H9 (cell line): Measurements from ENCODE around the gene NFIX. TPM values are rescaled to one million over a fixed set of nuclear protein-coding genes. Genes with fewer than 3 reads are reported as not detected.

Source experiments
- DNase-seq: peaks from one replicate; pipeline ENCODE4 v3.0.0-alpha.2; 2017
- H2AFZ ChIP-seq: one replicate; pipeline ENCODE4 v1.6.1; 2013; ENCODE audit warnings: mild to moderate bottlenecking, low read length, control low read depth, moderate library complexity
- H2AK5ac ChIP-seq: 2 replicates; pipeline ENCODE4 v1.6.1; 2013; ENCODE audit warnings: low read length, control low read depth, mixed read lengths; ENCODE audit not compliant: insufficient read length
- H2BK120ac ChIP-seq: one replicate; pipeline ENCODE4 v1.6.1; 2013; ENCODE audit warnings: low read depth, mild to moderate bottlenecking, low read length, control low read depth, inconsistent platforms; ENCODE audit not compliant: poor library complexity, severe bottlenecking
- H2BK12ac ChIP-seq: 2 replicates; pipeline ENCODE4 v1.6.1; 2013; ENCODE audit warnings: low read length, control low read depth, mixed read lengths, low read depth; ENCODE audit not compliant: insufficient read length
- H2BK15ac ChIP-seq: 2 replicates; pipeline ENCODE4 v1.6.1; 2013; ENCODE audit warnings: low read depth, low read length, control low read depth
- H2BK20ac ChIP-seq: one replicate; pipeline ENCODE4 v1.6.1; 2013; ENCODE audit warnings: low read depth, mild to moderate bottlenecking, low read length, control low read depth, inconsistent platforms; ENCODE audit not compliant: poor library complexity, severe bottlenecking
- H2BK5ac ChIP-seq: 2 replicates; pipeline ENCODE4 v1.6.1; 2013; ENCODE audit warnings: low read length, control low read depth, mixed read lengths; ENCODE audit not compliant: insufficient read length
- H3K14ac ChIP-seq: 2 replicates; pipeline ENCODE4 v1.6.1; 2013; ENCODE audit warnings: low read length, control low read depth; ENCODE audit not compliant: insufficient read depth
- H3K18ac ChIP-seq: 2 replicates; pipeline ENCODE4 v1.6.1; 2013; ENCODE audit warnings: low read depth, mild to moderate bottlenecking, mixed read lengths, low read length, control low read depth; ENCODE audit not compliant: insufficient read length
- H3K23ac ChIP-seq: 2 replicates; pipeline ENCODE4 v1.6.1; 2013; ENCODE audit warnings: low read length, control low read depth, mixed read lengths, low read depth; ENCODE audit not compliant: insufficient read length
- H3K23me2 ChIP-seq: 2 replicates; pipeline ENCODE4 v1.6.1; 2013; ENCODE audit warnings: low read depth, mild to moderate bottlenecking, mixed read lengths, low read length, control low read depth; ENCODE audit not compliant: insufficient read length, poor library complexity, severe bottlenecking
- H3K27ac ChIP-seq: 2 replicates; pipeline ENCODE4 v1.5.1; 2013; ENCODE audit warnings: low read length, control low read depth, mixed read lengths, low read depth; ENCODE audit not compliant: insufficient read length
- H3K27me3 ChIP-seq: 2 replicates; pipeline ENCODE4 v1.6.1; 2013; ENCODE audit warnings: low read length, control low read depth, inconsistent platforms; ENCODE audit not compliant: insufficient read depth
- H3K4ac ChIP-seq: 2 replicates; pipeline ENCODE4 v1.6.1; 2013; ENCODE audit warnings: low read depth, mild to moderate bottlenecking, control low read depth, inconsistent platforms, low read length, moderate library complexity
- H3K4me1 ChIP-seq: 2 replicates; pipeline ENCODE4 v1.6.1; 2013; ENCODE audit warnings: low read length, control low read depth, inconsistent platforms; ENCODE audit not compliant: insufficient read depth
- H3K4me2 ChIP-seq: 2 replicates; pipeline ENCODE4 v1.6.1; 2013; ENCODE audit warnings: low read length, control low read depth, mixed read lengths; ENCODE audit not compliant: insufficient read length, insufficient read depth
- H3K56ac ChIP-seq: 2 replicates; pipeline ENCODE4 v1.6.1; 2013; ENCODE audit warnings: low read depth, mild to moderate bottlenecking, mixed read lengths, low read length, control low read depth; ENCODE audit not compliant: insufficient read length
- H3K79me1 ChIP-seq: 2 replicates; pipeline ENCODE4 v1.6.1; 2013; ENCODE audit warnings: low read depth, mild to moderate bottlenecking, moderate library complexity, low read length, control low read depth, inconsistent platforms; ENCODE audit not compliant: insufficient read depth, poor library complexity, severe bottlenecking
- H3K79me2 ChIP-seq: 2 replicates; pipeline ENCODE4 v1.6.1; 2013; ENCODE audit warnings: low read length, control low read depth, inconsistent platforms; ENCODE audit not compliant: insufficient read depth
- H3K9ac ChIP-seq: 2 replicates; pipeline ENCODE4 v1.6.1; 2013; ENCODE audit warnings: low read length, control low read depth, mixed read lengths; ENCODE audit not compliant: insufficient read length; ENCODE audit errors: extremely low read depth
- H3K9me3 ChIP-seq: one replicate; pipeline ENCODE4 v1.6.1; 2013; ENCODE audit warnings: low read depth, low read length, inconsistent platforms; ENCODE audit not compliant: control insufficient read depth
- H3T11ph ChIP-seq: one replicate; pipeline ENCODE4 v1.6.1; 2013; ENCODE audit warnings: mild to moderate bottlenecking, low read length, control low read depth, inconsistent platforms
- H4K20me1 ChIP-seq: one replicate; pipeline ENCODE4 v1.6.1; 2013; ENCODE audit not compliant: control insufficient read depth, insufficient read length, insufficient read depth
- H4K5ac ChIP-seq: 2 replicates; pipeline ENCODE4 v1.6.1; 2013; ENCODE audit warnings: low read depth, mild to moderate bottlenecking, mixed read lengths, low read length, control low read depth; ENCODE audit not compliant: insufficient read length
- H4K8ac ChIP-seq: replicated peaks from 2 replicates; pipeline ENCODE4 v1.6.1; 2013; ENCODE audit warnings: low read length, control low read depth, mixed read lengths, low read depth; ENCODE audit not compliant: insufficient read length
- H4K91ac ChIP-seq: 2 replicates; pipeline ENCODE4 v1.6.1; 2013; ENCODE audit warnings: low read depth, mild to moderate bottlenecking, moderate library complexity, mixed read lengths, low read length, control low read depth; ENCODE audit not compliant: insufficient read length
- H3K27ac Mint-ChIP-seq, 3 experiments: 2 replicates in 2 of 3; 3 replicates in 1 of 3; pipeline ENCODE4 v1.8.0; 2020 to 2021; ENCODE audit warnings: mixed read lengths in 3 of 3, mild to moderate bottlenecking in 1 of 3, moderate library complexity in 1 of 3
- H3K27me3 Mint-ChIP-seq: 2 replicates; pipeline ENCODE4 v1.8.0; 2021; ENCODE audit warnings: low read depth, mild to moderate bottlenecking, moderate library complexity, mixed read lengths
- H3K36me3 Mint-ChIP-seq, 3 experiments: 2 replicates in 2 of 3; 3 replicates in 1 of 3; pipeline ENCODE4 v1.8.0; 2020 to 2021; ENCODE audit warnings: low read depth in 3 of 3, mixed read lengths in 3 of 3; ENCODE audit not compliant: insufficient read depth in 1 of 3
- H3K4me1 Mint-ChIP-seq, 2 experiments: 2 replicates each; pipeline ENCODE4 v1.8.0; 2020; ENCODE audit warnings: mixed read lengths in 2 of 2
- H3K4me3 Mint-ChIP-seq, 2 experiments: 2 replicates in 1 of 2; 3 replicates in 1 of 2; pipeline ENCODE4 v1.8.0; 2020 to 2021; ENCODE audit warnings: mild to moderate bottlenecking in 2 of 2, mixed read lengths in 2 of 2, moderate library complexity in 1 of 2
- H3K9me3 Mint-ChIP-seq, 2 experiments: 2 replicates in 1 of 2; 3 replicates in 1 of 2; pipeline ENCODE4 v1.8.0; 2020; ENCODE audit warnings: mild to moderate bottlenecking in 2 of 2, mixed read lengths in 2 of 2, moderate library complexity in 1 of 2
- WGBS: extraction: QIAGEN DNeasy Blood & Tissue Kit; methylation state at CpG from one replicate; pipeline ENCODE4 v1.1.7; 2013; ENCODE audit warnings: missing lambda C conversion rate, low lambda C conversion rate, mixed read lengths; ENCODE audit not compliant: insufficient read length; ENCODE audit errors: extremely low coverage; 5-methylcytosine and 5-hydroxymethylcytosine counted together
- total RNA-seq: library from RNA; stranded (reverse); gene quantifications from 2 replicates; pipeline ENCODE4 v1.2.1, GENCODE V29; 2021
- TF ChIP-seq, protein P1 (sequence below): fragments of 200-600 bp; sonication (generic); conservative IDR thresholded peaks from 3 replicates; pipeline ENCODE4 v1.8.0; 2021; ENCODE audit warnings: antibody characterized with exemption, mild to moderate bottlenecking

Gene NFIX
- total RNA-seq, 1 experiment from 2014 or later, result 0.31 TPM

DNA sequence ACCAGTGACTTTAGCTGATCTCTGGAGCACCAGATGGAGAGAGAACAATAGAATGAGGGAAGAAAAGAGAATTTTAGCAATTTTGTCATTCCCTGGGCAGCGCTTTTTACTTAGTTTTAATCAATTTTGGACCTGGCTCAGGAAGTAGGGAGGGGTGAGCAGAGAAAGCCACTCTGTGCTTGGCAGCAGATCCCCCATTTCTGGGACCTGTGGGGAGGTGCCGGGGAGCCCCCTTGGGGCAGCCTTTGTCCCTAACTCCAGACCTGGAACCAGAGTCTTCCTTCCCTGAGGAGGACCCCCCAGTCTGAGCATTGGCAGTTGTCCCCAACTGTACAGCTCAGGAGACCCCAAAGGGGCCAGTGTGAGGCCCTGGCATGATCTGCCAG lies 96.9 kb downstream of the NFIX start:
- H3K36me3 Mint-ChIP-seq, result no peaks in the 10 kb centered on the region
- H3K79me2 ChIP-seq, result no peaks in the 10 kb centered on the region
- H3K4me3 Mint-ChIP-seq, result no peak overlapping the region
- H3K27me3 Mint-ChIP-seq, result peaks cover 64% of the 10 kb centered on the region
- no peaks in the 10 kb centered on the region for H3K79me1 ChIP-seq
- H3K18ac ChIP-seq, result no peak overlapping the region
- H2BK12ac ChIP-seq, result no peak overlapping the region
- H3K9me3 ChIP-seq, result no peaks in the 10 kb centered on the region
- H4K8ac ChIP-seq, result no peak overlapping the region
- H4K91ac ChIP-seq, result no peak overlapping the region
- no peak overlapping the region for H3K9ac ChIP-seq
- DNase-seq, result no peak
- H3K27ac Mint-ChIP-seq, result no peak overlapping the region
- H3T11ph ChIP-seq, result no peak overlapping the region
- no peak overlapping the region for H2BK120ac ChIP-seq
- H3K4me2 ChIP-seq, result no peak overlapping the region
- peaks cover 9% of the 10 kb centered on the region; the same call in 1 of the 2 replicates for H3K27me3 ChIP-seq
- no peak overlapping the region for H3K56ac ChIP-seq
- H3K9me3 Mint-ChIP-seq, result peaks cover 0 to 3% of the 10 kb centered on the region in 2 experiments; a peak in 1 of 5 replicates
- H2BK20ac ChIP-seq, result no peak overlapping the region
- H3K23me2 ChIP-seq, result peaks cover 9% of the 10 kb centered on the region
- no peaks in the 10 kb centered on the region for H4K20me1 ChIP-seq
- 0 out of 2 replicates have a peak, but pooled peaks cover 2% of the 10 kb centered on the region for H3K4me1 ChIP-seq
- H2BK5ac ChIP-seq, result no peak overlapping the region
- no peak overlapping the region for H3K14ac ChIP-seq
- no peak overlapping the region for H2AK5ac ChIP-seq
- no peak overlapping the region for H3K27ac ChIP-seq
- H3K23ac ChIP-seq, result no peak overlapping the region
- no CpG with 5 or more reads among the region's 2 CpGs for WGBS
- H2BK15ac ChIP-seq, result no peak overlapping the region
- TF ChIP-seq, protein P1, sequence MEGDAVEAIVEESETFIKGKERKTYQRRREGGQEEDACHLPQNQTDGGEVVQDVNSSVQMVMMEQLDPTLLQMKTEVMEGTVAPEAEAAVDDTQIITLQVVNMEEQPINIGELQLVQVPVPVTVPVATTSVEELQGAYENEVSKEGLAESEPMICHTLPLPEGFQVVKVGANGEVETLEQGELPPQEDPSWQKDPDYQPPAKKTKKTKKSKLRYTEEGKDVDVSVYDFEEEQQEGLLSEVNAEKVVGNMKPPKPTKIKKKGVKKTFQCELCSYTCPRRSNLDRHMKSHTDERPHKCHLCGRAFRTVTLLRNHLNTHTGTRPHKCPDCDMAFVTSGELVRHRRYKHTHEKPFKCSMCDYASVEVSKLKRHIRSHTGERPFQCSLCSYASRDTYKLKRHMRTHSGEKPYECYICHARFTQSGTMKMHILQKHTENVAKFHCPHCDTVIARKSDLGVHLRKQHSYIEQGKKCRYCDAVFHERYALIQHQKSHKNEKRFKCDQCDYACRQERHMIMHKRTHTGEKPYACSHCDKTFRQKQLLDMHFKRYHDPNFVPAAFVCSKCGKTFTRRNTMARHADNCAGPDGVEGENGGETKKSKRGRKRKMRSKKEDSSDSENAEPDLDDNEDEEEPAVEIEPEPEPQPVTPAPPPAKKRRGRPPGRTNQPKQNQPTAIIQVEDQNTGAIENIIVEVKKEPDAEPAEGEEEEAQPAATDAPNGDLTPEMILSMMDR, result no peak
- H3K4ac ChIP-seq, result no peak overlapping the region
- peaks cover 29 to 42% of the 10 kb centered on the region in 2 experiments for H3K4me1 Mint-ChIP-seq
- H2AFZ ChIP-seq, result no peak overlapping the region
- no peak overlapping the region for H4K5ac ChIP-seq
